CD14-positive monocyte (primary cell): ENCODE measurements around the gene GTF2A1L. TPM values are rescaled to one million over a fixed set of nuclear protein-coding genes. Genes with fewer than 3 reads are reported as not detected.

Experiments
- DNase-seq, 3 donors: peaks; one replicate each; pipeline ENCODE4 v3.0.0-alpha.2; 2011 to 2022
- H2AFZ ChIP-seq: 2 replicates; pipeline ENCODE4 v1.6.0; 2012; ENCODE audit warnings: mild to moderate bottlenecking, low read depth, low read length, inconsistent platforms; ENCODE audit not compliant: insufficient read depth, poor library complexity, severe bottlenecking
- H3K27ac ChIP-seq, 2 donors: 1 replicate in 1 of 2; 2 replicates in 1 of 2; pipeline ENCODE4 v1.5.1; 2012 to 2013; ENCODE audit warnings: low read length in 2 of 2, control low read depth in 1 of 2, inconsistent platforms in 1 of 2, low read depth in 1 of 2, mild to moderate bottlenecking in 1 of 2
- H3K27me3 ChIP-seq, 2 donors: one replicate each; pipeline versions ENCODE4 v1.6.0 to v1.6.1; 2011 to 2013; ENCODE audit warnings: low read length in 2 of 2; ENCODE audit not compliant: control insufficient read depth in 2 of 2, insufficient read depth in 2 of 2
- H3K36me3 ChIP-seq, 2 donors: replicated peaks in 1 of 2; 1 replicate in 1 of 2; 2 replicates in 1 of 2; pipeline versions ENCODE4 v1.5.1 to v1.6.1; 2012 to 2013; ENCODE audit warnings: low read length in 2 of 2, control low read depth in 1 of 2, inconsistent platforms in 1 of 2, mild to moderate bottlenecking in 1 of 2; ENCODE audit not compliant: insufficient read depth in 2 of 2, control insufficient read depth in 1 of 2
- H3K4me1 ChIP-seq, 2 donors: 1 replicate in 1 of 2; 2 replicates in 1 of 2; pipeline versions ENCODE4 v1.5.1 to v1.6.1; 2012 to 2013; ENCODE audit warnings: low read length in 2 of 2, control low read depth in 1 of 2, inconsistent platforms in 1 of 2, mild to moderate bottlenecking in 1 of 2, moderate library complexity in 1 of 2; ENCODE audit not compliant: insufficient read depth in 2 of 2, control insufficient read depth in 1 of 2
- H3K4me2 ChIP-seq: replicated peaks from 2 replicates; pipeline ENCODE3; 2012; ENCODE audit warnings: low read length, moderate library complexity, mild to moderate bottlenecking; ENCODE audit not compliant: poor library complexity, severe bottlenecking; ENCODE audit errors: extremely low read depth
- H3K4me3 ChIP-seq, 3 experiments: fragments of 200-600 bp in 1 of 3; sonication (generic) in 1 of 3; replicated peaks in 1 of 3; 1 replicate in 2 of 3; 2 replicates in 1 of 3; pipeline ENCODE4 v1.5.1; 2011 to 2013; ENCODE audit warnings: low read length in 3 of 3, mild to moderate bottlenecking in 3 of 3, control low read depth in 2 of 3, low read depth in 2 of 3, inconsistent platforms in 1 of 3, moderate library complexity in 1 of 3
- H3K79me2 ChIP-seq: 2 replicates; pipeline ENCODE4 v1.6.0; 2012; ENCODE audit warnings: mild to moderate bottlenecking, control low read depth, inconsistent platforms, low read length, moderate library complexity; ENCODE audit not compliant: insufficient read depth
- H3K9ac ChIP-seq: 2 replicates; pipeline ENCODE4 v1.6.0; 2017; ENCODE audit warnings: low read length, mild to moderate bottlenecking; ENCODE audit not compliant: insufficient read depth, poor library complexity, severe bottlenecking
- H3K9me3 ChIP-seq, 2 donors: replicated peaks in 1 of 2; 1 replicate in 1 of 2; 2 replicates in 1 of 2; pipeline versions ENCODE4 v1.5.1 to v1.6.1; 2012 to 2013; ENCODE audit warnings: low read length in 2 of 2, control low read depth in 1 of 2; ENCODE audit not compliant: control insufficient read depth in 1 of 2, insufficient read depth in 1 of 2
- H4K20me1 ChIP-seq: 2 replicates; pipeline ENCODE4 v1.6.0; 2012; ENCODE audit warnings: mild to moderate bottlenecking, low read length, control low read depth, moderate library complexity; ENCODE audit not compliant: insufficient read depth
- H3K27ac Mint-ChIP-seq, 7 donors: one replicate each; pipeline ENCODE4 v1.8.0; 2020; ENCODE audit warnings: mild to moderate bottlenecking in 7 of 7, mixed read lengths in 7 of 7, moderate library complexity in 6 of 7, inconsistent platforms in 2 of 7
- H3K27me3 Mint-ChIP-seq, 3 donors: one replicate each; pipeline ENCODE4 v1.8.0; 2021 to 2022; ENCODE audit warnings: low read depth in 3 of 3, mild to moderate bottlenecking in 3 of 3, mixed read lengths in 3 of 3, moderate library complexity in 3 of 3, inconsistent platforms in 1 of 3
- H3K36me3 Mint-ChIP-seq, 2 donors: one replicate each; pipeline ENCODE4 v1.8.0; 2020; ENCODE audit warnings: mixed read lengths in 2 of 2, inconsistent platforms in 1 of 2, mild to moderate bottlenecking in 1 of 2
- H3K4me1 Mint-ChIP-seq: one replicate; pipeline ENCODE4 v1.8.0; 2020; ENCODE audit warnings: mild to moderate bottlenecking, mixed read lengths
- H3K4me3 Mint-ChIP-seq, 2 donors: one replicate each; pipeline ENCODE4 v1.8.0; 2020; ENCODE audit warnings: mild to moderate bottlenecking in 2 of 2, mixed read lengths in 2 of 2, moderate library complexity in 1 of 2
- H3K9me3 Mint-ChIP-seq, 7 donors: one replicate each; pipeline ENCODE4 v1.8.0; 2020 to 2022; ENCODE audit warnings: mixed read lengths in 7 of 7, mild to moderate bottlenecking in 6 of 7, moderate library complexity in 6 of 7, inconsistent platforms in 2 of 7
- CTCF ChIP-seq: fragments of 200-600 bp; IDR thresholded peaks from one replicate; pipeline ENCODE4 v1.8.0; 2022; ENCODE audit warnings: antibody characterized with exemption, mild to moderate bottlenecking
- WGBS: methylation state at CpG from one replicate; pipeline ENCODE4 v1.1.5; 2013; ENCODE audit warnings: missing lambda C conversion rate; ENCODE audit not compliant: insufficient coverage; 5-methylcytosine and 5-hydroxymethylcytosine counted together
- intact Hi-C, 2 donors: fragments of 100-400 bp; cut with micrococcal nuclease; formaldehyde crosslinking; loops; one replicate each; pipeline versions ENCODE4 v1.15.0 to v1.15.1; 2023
- polyA plus RNA-seq, 3 donors: library from polyadenylated mRNA; depleted of rRNA in 1 of 3; unstranded in 2 of 3; stranded (reverse) in 1 of 3; fragments of 300-500 nt in 2 of 3; fragments of >200 nt in 1 of 3; fragmentation: Illumina TruSeq in 2 of 3; gene quantifications; 1 replicate in 2 of 3; 2 replicates in 1 of 3; pipeline ENCODE4 v1.2.3, GENCODE V29; 2012 to 2021

GTF2A1L gene
- polyA plus RNA-seq, 3 donors, result not detected

- H4K20me1 ChIP-seq, result no peaks in the 10 kb centered on the region
- no peaks in the 10 kb centered on the region for H3K4me1 Mint-ChIP-seq
- no peak for TF ChIP-seq CTCF
- 83% methylated on average over 1 of the region's 4 CpGs for WGBS
- H3K9me3 ChIP-seq, result no peaks in the 10 kb centered on the region
- no peak overlapping the region for H3K9ac ChIP-seq
- no peak overlapping the region for H3K4me3 Mint-ChIP-seq
- H3K4me2 ChIP-seq, result no peak overlapping the region
- intact Hi-C loops, result no loop called here
- no peaks in the 10 kb centered on the region for H3K36me3 Mint-ChIP-seq
- H3K27ac Mint-ChIP-seq, result no peak overlapping the region
- no peak for DNase-seq
- no peak overlapping the region for H3K27ac ChIP-seq
- H3K4me3 ChIP-seq, result no peak overlapping the region
- H3K79me2 ChIP-seq, result no peaks in the 10 kb centered on the region
- H3K4me1 ChIP-seq, result no peaks in the 10 kb centered on the region
- H3K27me3 Mint-ChIP-seq, result peaks cover 0 to 2% (median 2%) of the 10 kb centered on the region in 3 donors
- no peaks in the 10 kb centered on the region for H3K27me3 ChIP-seq
- no peak overlapping the region for H2AFZ ChIP-seq
- H3K9me3 Mint-ChIP-seq, result no peaks in the 10 kb centered on the region
- H3K36me3 ChIP-seq, result no peaks in the 10 kb centered on the region
Measured at GRCh38 chr2:48693066-48693465, 75.4 kb downstream of the GTF2A1L start.

DNA sequence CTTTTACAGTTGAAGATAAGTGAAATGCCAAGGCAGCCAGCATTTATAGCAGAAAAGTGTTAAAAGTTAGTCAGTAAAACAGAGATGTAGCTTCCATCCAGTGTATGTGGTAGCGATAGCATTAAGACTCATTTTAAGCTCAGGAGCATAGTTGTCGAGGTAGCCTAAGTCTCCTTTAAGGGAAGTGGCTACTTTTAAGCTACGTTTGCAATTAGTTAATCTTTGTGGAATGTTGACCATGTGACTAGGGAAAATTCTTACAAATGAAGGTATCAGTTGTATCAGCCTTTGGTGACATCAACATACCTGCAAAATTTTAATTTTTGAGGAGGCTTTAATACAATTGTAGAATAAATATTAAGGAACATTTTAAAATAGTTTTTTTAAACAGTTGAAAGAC is 76.0 kb downstream of the GTF2A1L start:
- WGBS, result 100% methylated on average over 1 of the region's 3 CpGs
- Mint-ChIP-seq H3K4me1 (no peaks in the 10 kb centered on the region), H3K27ac (no peak overlapping the region)

More for the DNA sequence above, 76.0 kb downstream of the GTF2A1L start:
- H3K9me3 Mint-ChIP-seq, result no peaks in the 10 kb centered on the region
- H3K79me2 ChIP-seq, result no peaks in the 10 kb centered on the region
- no peak for TF ChIP-seq CTCF
- no peaks in the 10 kb centered on the region for H3K36me3 ChIP-seq
- no peaks in the 10 kb centered on the region for H3K9me3 ChIP-seq
- H2AFZ ChIP-seq, result no peak overlapping the region
- intact Hi-C loops, result no loop called here
- H3K27me3 ChIP-seq, result no peaks in the 10 kb centered on the region
- no peak overlapping the region for H3K9ac ChIP-seq
- no peak overlapping the region for H3K27ac ChIP-seq
- no peak overlapping the region for H3K4me3 ChIP-seq
- H3K4me1 ChIP-seq, result no peaks in the 10 kb centered on the region
- DNase-seq, result no peak
- H4K20me1 ChIP-seq, result no peaks in the 10 kb centered on the region
- H3K36me3 Mint-ChIP-seq, result no peaks in the 10 kb centered on the region
- no peak overlapping the region for H3K4me3 Mint-ChIP-seq
- H3K27me3 Mint-ChIP-seq, result peaks cover 0 to 2% (median 2%) of the 10 kb centered on the region in 3 donors
- no peak overlapping the region for H3K4me2 ChIP-seq
